Ishikawa (cell line): ENCODE data around the gene JCAD.

ENCODE experiments used
- CEBPB ChIP-seq: IDR thresholded peaks from 2 replicates; pipeline ENCODE4 v1.6.1; 2012
- CREB1 ChIP-seq: IDR thresholded peaks from 2 replicates; pipeline ENCODE4 v1.6.1; 2012; ENCODE audit warnings: low read depth
- EGR1 ChIP-seq: IDR thresholded peaks from 2 replicates; pipeline ENCODE4 v1.6.1; 2012
- EP300 ChIP-seq: IDR thresholded peaks from 2 replicates; pipeline ENCODE4 v1.6.1; 2012; ENCODE audit warnings: borderline replicate concordance
- FOXM1 ChIP-seq: IDR thresholded peaks from 2 replicates; pipeline ENCODE4 v1.6.1; 2012; ENCODE audit warnings: low read depth, borderline replicate concordance
- NFIC ChIP-seq: IDR thresholded peaks from 2 replicates; pipeline ENCODE4 v1.6.1; 2012
- RAD21 ChIP-seq: IDR thresholded peaks from 2 replicates; pipeline ENCODE4 v1.6.1; 2012; ENCODE audit warnings: low read depth
- TAF1 ChIP-seq: IDR thresholded peaks from 2 replicates; pipeline ENCODE4 v1.6.1; 2012; ENCODE audit warnings: low read depth, mild to moderate bottlenecking
- TCF12 ChIP-seq: IDR thresholded peaks from 2 replicates; pipeline ENCODE4 v1.6.1; 2012; ENCODE audit warnings: low read depth
- TEAD4 ChIP-seq: IDR thresholded peaks from 2 replicates; pipeline ENCODE4 v1.6.1; 2012
- USF1 ChIP-seq: IDR thresholded peaks from 2 replicates; pipeline ENCODE4 v1.6.1; 2012
- YY1 ChIP-seq: IDR thresholded peaks from 2 replicates; pipeline ENCODE4 v1.6.1; 2012; ENCODE audit warnings: low read depth
- ZBTB7A ChIP-seq: IDR thresholded peaks from 2 replicates; pipeline ENCODE4 v1.6.1; 2012; ENCODE audit warnings: low read depth
- TF ChIP-seq, protein P1 (sequence below): IDR thresholded peaks from 2 replicates; pipeline ENCODE4 v1.6.1; 2012
- TF ChIP-seq, protein P2 (sequence below): IDR thresholded peaks from 2 replicates; pipeline ENCODE4 v1.6.1; 2012; ENCODE audit warnings: low read depth, mild to moderate bottlenecking

JCAD gene

DNA sequence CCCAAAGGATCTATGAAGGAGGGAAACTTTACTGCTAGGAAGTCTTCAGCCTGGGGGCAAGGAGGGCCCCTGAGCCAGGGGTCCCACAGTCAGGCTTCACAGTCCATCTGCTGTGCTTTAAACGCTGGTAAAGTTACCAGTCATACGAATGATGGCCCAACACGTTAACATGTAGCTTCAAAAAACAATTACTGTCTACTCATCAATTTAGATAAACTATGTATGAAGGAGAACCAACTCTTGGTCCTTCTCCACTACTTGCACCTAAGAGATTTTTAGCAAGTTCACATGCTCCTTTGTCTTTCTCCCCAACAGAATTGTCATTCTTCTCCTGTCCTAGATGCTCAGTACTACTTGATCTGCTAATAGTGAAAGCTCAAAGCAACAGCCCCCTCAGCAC is 16.6 kb downstream of the JCAD start:
- TF ChIP-seq CEBPB (no peak), EP300 (no peak), EGR1 (no peak), RAD21 (no peak), NFIC (no peak)
- TF ChIP-seq, protein P1, sequence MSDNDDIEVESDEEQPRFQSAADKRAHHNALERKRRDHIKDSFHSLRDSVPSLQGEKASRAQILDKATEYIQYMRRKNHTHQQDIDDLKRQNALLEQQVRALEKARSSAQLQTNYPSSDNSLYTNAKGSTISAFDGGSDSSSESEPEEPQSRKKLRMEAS, result no peak

DNA sequence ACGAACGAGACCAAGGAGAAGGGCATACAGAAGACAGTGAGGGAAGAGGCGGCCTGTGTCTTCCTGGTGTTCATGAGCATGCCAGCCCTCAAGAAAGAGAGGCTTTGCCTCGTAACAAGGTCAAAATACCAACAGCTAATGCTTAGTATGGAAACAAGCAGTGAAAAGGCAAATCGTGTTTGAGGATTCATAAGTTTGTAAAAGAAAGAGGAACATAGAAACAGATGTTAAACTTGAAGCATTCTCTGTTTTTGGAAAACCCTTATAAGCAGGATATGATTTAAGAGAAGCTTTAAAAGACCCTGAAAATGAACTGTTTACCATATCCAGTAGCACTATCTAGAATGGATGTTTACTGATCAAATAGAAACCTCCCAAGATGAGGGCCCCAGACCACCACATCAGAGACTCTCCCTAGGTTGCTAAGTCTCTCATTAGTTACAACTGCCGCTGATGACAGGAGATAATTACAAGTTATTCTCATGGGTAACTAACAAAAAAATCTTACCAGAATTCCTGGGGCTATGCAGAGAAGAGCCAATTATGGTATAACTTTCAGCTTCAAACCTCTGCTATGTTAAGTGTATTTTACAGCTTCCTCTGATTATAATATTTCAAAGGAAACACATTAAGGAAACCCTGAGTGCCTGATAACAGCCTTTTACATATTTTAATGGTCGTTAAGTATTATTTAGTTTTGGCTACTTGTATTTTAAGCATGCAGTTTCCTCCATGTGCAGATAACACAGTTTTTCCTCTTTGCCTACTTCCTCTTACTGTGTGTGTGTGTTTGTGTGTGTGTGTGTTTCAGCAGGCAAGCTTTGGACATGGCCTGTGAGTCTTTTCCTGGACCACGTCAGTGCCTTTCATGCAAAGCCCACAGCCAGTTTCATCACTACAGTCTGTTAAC is 17.9 kb downstream of the JCAD start:
- TF ChIP-seq TCF12 (no peak), RAD21 (no peak), CREB1 (no peak), ZBTB7A (no peak), TEAD4 (no peak), YY1 (no peak)
- TF ChIP-seq, protein P1, result no peak

GRCh38 chr10:30040597-30040996 is 18.8 kb downstream of the JCAD start:
- TF ChIP-seq YY1 (no peak), TCF12 (no peak), NFIC (no peak), TAF1 (no peak), FOXM1 (no peak), CEBPB (no peak), EGR1 (no peak), USF1 (no peak), ZBTB7A (no peak), EP300 (no peak), CREB1 (no peak), TEAD4 (no peak), RAD21 (no peak)
- TF ChIP-seq, protein P1, result no peak
- TF ChIP-seq, protein P2, sequence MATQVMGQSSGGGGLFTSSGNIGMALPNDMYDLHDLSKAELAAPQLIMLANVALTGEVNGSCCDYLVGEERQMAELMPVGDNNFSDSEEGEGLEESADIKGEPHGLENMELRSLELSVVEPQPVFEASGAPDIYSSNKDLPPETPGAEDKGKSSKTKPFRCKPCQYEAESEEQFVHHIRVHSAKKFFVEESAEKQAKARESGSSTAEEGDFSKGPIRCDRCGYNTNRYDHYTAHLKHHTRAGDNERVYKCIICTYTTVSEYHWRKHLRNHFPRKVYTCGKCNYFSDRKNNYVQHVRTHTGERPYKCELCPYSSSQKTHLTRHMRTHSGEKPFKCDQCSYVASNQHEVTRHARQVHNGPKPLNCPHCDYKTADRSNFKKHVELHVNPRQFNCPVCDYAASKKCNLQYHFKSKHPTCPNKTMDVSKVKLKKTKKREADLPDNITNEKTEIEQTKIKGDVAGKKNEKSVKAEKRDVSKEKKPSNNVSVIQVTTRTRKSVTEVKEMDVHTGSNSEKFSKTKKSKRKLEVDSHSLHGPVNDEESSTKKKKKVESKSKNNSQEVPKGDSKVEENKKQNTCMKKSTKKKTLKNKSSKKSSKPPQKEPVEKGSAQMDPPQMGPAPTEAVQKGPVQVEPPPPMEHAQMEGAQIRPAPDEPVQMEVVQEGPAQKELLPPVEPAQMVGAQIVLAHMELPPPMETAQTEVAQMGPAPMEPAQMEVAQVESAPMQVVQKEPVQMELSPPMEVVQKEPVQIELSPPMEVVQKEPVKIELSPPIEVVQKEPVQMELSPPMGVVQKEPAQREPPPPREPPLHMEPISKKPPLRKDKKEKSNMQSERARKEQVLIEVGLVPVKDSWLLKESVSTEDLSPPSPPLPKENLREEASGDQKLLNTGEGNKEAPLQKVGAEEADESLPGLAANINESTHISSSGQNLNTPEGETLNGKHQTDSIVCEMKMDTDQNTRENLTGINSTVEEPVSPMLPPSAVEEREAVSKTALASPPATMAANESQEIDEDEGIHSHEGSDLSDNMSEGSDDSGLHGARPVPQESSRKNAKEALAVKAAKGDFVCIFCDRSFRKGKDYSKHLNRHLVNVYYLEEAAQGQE, result no peak

DNA sequence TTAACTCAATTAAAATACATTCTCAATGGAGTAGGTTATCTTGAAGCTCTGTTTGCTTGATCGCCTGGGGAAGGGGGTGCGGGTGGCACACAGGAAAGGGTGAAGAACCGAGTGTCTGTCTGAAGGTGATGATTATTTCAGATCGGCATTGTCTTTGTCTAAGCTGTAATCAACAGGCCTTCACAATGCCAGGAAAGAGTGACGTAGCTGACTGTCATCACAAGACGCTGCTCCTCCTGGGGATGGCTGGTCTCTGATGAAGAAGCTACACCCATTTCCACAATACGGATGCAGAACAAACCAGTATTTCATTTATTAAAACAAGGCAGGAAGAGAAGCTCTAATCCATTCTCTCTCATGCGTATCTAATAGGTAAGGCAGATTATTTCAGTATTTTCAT is 19.4 kb downstream of the JCAD start:
- TF ChIP-seq CREB1, result no peak
- TF ChIP-seq TEAD4, result no peak
- no peak for TF ChIP-seq YY1
- no peak for TF ChIP-seq TAF1
- TF ChIP-seq NFIC, result no peak
- TF ChIP-seq RAD21, result no peak
- TF ChIP-seq EGR1, result no peak
- no peak for TF ChIP-seq USF1
- TF ChIP-seq, protein P2, result no peak
- TF ChIP-seq, protein P1, result no peak
- TF ChIP-seq TCF12, result no peak
- TF ChIP-seq FOXM1, result no peak
- no peak for TF ChIP-seq ZBTB7A
- TF ChIP-seq CEBPB, result no peak
- TF ChIP-seq EP300, result no peak

- TF ChIP-seq NFIC (0 out of 2 replicates have a peak, but pooled peaks have one; percentile 21), EGR1 (no peak)
Measured at GRCh38 chr10:30039567-30039966, 19.8 kb downstream of the JCAD start.
